Fibroblast of mammary gland (primary cell): ENCODE measurements around the gene PGAP1.
A peak's percentile ranks its signal among the peaks of the same experiment; 100 is the strongest.

ENCODE experiments used
- DNase-seq: peaks from one replicate; pipeline ENCODE4 v3.0.0-alpha.2; 2010; ENCODE audit warnings: low read depth
- H3K4me3 ChIP-seq: 2 replicates; pipeline ENCODE4 v1.5.1; 2011; ENCODE audit warnings: low read depth, mild to moderate bottlenecking, low read length, moderate library complexity; ENCODE audit not compliant: control insufficient read depth
- CTCF ChIP-seq: conservative IDR thresholded peaks from 2 replicates; pipeline ENCODE4 v1.5.1; 2011; ENCODE audit warnings: low read depth, low read length, inconsistent platforms; ENCODE audit not compliant: control insufficient read depth, insufficient read depth

Gene PGAP1

GRCh38 chr2:196846295-196846694, 80.2 kb downstream of the PGAP1 start:
- H3K4me3 ChIP-seq: no peak overlapping the region
- no peak for TF ChIP-seq CTCF

GRCh38 chr2:196845371-196845770, 81.1 kb downstream of the PGAP1 start:
- no peak for TF ChIP-seq CTCF
- no peak overlapping the region for H3K4me3 ChIP-seq

More at GRCh38 chr2:196846295-196846694, 80.2 kb downstream of the PGAP1 start:
- DNase-seq: no peak

GRCh38 chr2:196840171-196840570, 86.3 kb downstream of the PGAP1 start:
- no peak for TF ChIP-seq CTCF
- no peak for DNase-seq
- H3K4me3 ChIP-seq: no peak overlapping the region

More at GRCh38 chr2:196845371-196845770, 81.1 kb downstream of the PGAP1 start:
- no peak for DNase-seq

- DNase-seq: no peak
- no peak overlapping the region for H3K4me3 ChIP-seq
- TF ChIP-seq CTCF: no peak
These were observed 86.9 kb downstream of the PGAP1 start for GRCh38 chr2:196839574-196839973.

GRCh38 chr2:196836440-196836839, 90.1 kb downstream of the PGAP1 start:
- no peak for TF ChIP-seq CTCF
- peak; percentile 13 for DNase-seq

GRCh38 chr2:196830701-196831100, 95.8 kb downstream of the PGAP1 start:
- no peak for TF ChIP-seq CTCF
- DNase-seq: no peak
- H3K4me3 ChIP-seq: no peak overlapping the region

More at GRCh38 chr2:196836440-196836839, 90.1 kb downstream of the PGAP1 start:
- no peak overlapping the region for H3K4me3 ChIP-seq

- no peak overlapping the region for H3K4me3 ChIP-seq
- TF ChIP-seq CTCF: no peak
- DNase-seq: no peak
These were observed 99.2 kb downstream of the PGAP1 start for GRCh38 chr2:196827356-196827755.
